ENCODE data around the gene PLAU. TPM values are rescaled to one million over a fixed set of nuclear protein-coding genes. Genes with fewer than 3 reads are reported as not detected.

PLAU gene
- total and polyA plus RNA-seq, 10 of the 15 experiments (the other 5 are each of a cell fraction or from before 2014, with no cell fraction given), result 2.5 to 20.9 (median 11.5) TPM

DNA sequence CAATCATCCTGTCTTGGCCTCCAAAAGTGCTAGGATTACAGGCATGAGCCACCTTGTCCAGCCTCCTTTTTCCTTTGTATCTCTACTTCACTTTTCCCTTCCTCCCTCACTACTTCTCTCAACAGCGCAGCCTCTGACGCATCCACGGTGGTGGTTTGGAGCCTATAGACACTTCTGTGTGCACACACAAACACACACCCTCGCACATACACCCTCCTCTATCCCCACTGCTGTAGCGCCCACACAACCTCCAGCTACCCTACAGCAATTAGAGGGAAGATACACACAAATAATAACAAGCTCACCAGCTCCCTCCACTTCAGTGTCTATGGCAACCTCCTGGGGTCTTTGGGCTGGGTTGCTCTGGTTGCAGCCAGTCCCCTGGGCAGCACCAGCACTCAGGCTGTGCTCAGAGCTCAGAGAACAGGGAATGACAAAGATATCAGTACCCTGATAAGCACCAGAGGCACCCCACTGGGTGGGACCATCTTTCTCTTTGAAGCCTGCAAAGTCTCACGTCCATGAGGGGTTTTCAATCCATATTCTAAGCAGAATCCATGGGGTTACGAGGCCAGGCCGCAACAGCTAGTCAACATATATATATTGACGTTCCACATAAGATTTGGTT is 33.3 kb upstream of the PLAU start (continued):
- TF ChIP-seq, protein P1, sequence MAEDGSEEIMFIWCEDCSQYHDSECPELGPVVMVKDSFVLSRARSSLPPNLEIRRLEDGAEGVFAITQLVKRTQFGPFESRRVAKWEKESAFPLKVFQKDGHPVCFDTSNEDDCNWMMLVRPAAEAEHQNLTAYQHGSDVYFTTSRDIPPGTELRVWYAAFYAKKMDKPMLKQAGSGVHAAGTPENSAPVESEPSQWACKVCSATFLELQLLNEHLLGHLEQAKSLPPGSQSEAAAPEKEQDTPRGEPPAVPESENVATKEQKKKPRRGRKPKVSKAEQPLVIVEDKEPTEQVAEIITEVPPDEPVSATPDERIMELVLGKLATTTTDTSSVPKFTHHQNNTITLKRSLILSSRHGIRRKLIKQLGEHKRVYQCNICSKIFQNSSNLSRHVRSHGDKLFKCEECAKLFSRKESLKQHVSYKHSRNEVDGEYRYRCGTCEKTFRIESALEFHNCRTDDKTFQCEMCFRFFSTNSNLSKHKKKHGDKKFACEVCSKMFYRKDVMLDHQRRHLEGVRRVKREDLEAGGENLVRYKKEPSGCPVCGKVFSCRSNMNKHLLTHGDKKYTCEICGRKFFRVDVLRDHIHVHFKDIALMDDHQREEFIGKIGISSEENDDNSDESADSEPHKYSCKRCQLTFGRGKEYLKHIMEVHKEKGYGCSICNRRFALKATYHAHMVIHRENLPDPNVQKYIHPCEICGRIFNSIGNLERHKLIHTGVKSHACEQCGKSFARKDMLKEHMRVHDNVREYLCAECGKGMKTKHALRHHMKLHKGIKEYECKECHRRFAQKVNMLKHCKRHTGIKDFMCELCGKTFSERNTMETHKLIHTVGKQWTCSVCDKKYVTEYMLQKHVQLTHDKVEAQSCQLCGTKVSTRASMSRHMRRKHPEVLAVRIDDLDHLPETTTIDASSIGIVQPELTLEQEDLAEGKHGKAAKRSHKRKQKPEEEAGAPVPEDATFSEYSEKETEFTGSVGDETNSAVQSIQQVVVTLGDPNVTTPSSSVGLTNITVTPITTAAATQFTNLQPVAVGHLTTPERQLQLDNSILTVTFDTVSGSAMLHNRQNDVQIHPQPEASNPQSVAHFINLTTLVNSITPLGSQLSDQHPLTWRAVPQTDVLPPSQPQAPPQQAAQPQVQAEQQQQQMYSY (CRISPR knock-in tag; IDR thresholded peaks at IDR 0.05), result no peak

DNA sequence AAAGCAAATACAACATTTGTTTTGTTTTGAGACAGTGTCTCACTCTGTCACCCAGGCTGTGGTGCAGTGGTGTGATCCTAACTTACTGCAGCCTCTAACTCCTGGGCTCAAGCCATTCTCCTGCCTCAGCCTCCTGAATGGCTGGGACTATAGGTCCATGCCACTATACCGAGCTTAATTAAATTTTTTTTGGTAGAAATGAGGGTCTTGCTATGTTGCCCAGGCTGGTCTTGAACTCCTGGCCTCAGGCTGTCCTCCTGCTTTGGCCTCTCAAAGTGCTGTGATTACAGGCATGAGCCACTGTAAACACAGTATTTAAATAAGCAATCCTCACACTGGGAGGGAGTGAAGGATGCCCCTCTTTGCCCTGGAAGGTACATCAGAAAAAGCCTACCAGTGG is 32.6 kb upstream of the PLAU start:
- Histone ChIP-seq H4K20me1 (ENCODE audit: control insufficient read depth, insufficient read depth) (no peaks in the 10 kb centered on the region), H3K9me3 (replicated peaks; ENCODE audit: control insufficient read depth, insufficient read depth, low read length) (no peaks in the 10 kb centered on the region), H3K9ac (ENCODE audit: control insufficient read depth, insufficient read depth, low read length) (no peak overlapping the region), H3K36me3 (ENCODE audit: control insufficient read depth in 2 of 2, insufficient read depth in 2 of 2, low read length in 1 of 2) (no peaks in the 10 kb centered on the region), H2AFZ (ENCODE audit: control insufficient read depth, low read depth, low read length) (no peak overlapping the region), H3K79me2 (ENCODE audit: control insufficient read depth, insufficient read depth, low read length) (peaks cover 2% of the 10 kb centered on the region; the same call in 1 of the 2 replicates), H3K27ac (ENCODE audit: control insufficient read depth, insufficient read depth) (no peak overlapping the region), H3K27me3 (replicated peaks in 1 of 2; ENCODE audit: control insufficient read depth in 2 of 2, insufficient read depth in 2 of 2, low read length in 1 of 2) (no peaks in the 10 kb centered on the region), H3K4me1 (ENCODE audit: control insufficient read depth, insufficient read depth, low read length) (peaks cover 11% of the 10 kb centered on the region), H3K4me3 (no peak overlapping the region), H3K4me2 (ENCODE audit: control insufficient read depth, insufficient read depth) (no peak overlapping the region)
- ChIA-PET CTCF (interaction anchor here (0.7 to 19.8 kb wide), 28 partner anchors 8 to 349 kb away, joined by 3 to 930 read pairs (median 10); partner anchors contain the start of genes CHCHD1 and PLAU), POLR2A (interaction anchor here (0.6 to 3.7 kb wide), 10 partner anchors 16 to 134 kb away, joined by 3 to 24 read pairs (median 5); partner anchors contain the start of gene PLAU), RAD21 (ENCODE audit: unreplicated experiment) (interaction anchor here (1.4 to 21.4 kb wide), 17 partner anchors 10 to 350 kb away, joined by 3 to 616 read pairs (median 10); partner anchors contain the start of gene CHCHD1), SMC1A (ENCODE audit: uncharacterized antibody, unreplicated experiment) (interaction anchor here (0.5 to 27.4 kb wide), 19 partner anchors 11 to 349 kb away, joined by 3 to 1048 read pairs (median 8); no protein-coding TSS in a partner anchor)
- WGBS (ENCODE audit: insufficient coverage, insufficient replicate concordance, low lambda C conversion rate, missing lambda C conversion rate), result 0% methylated on average over 1 of the region's 1 CpG
- in situ Hi-C loops (cut with MboI) (loop anchor here (25.0 kb wide), 1 partner anchor 209 kb away; no protein-coding TSS in a partner anchor), intact Hi-C loops (cut with micrococcal nuclease; ENCODE audit: unreplicated experiment) (loop anchor here (2.0 to 5.0 kb wide), 2 partner anchors 106 to 351 kb away; a partner anchor contains a TSS)
- FAIRE-seq, result no peak
- no TSS peak for BruUV-seq (replicated peaks)
- no peak for ATAC-seq
- no peak for DNase-seq (ENCODE audit: low read depth, low spot score)
- TF ChIP-seq SREBF1 (IDR thresholded peaks at IDR 0.05; ENCODE audit: low read length) (no peak), ZNF622 (IDR thresholded peaks at IDR 0.05) (no peak), NFYA (IDR thresholded peaks at IDR 0.05; ENCODE audit: borderline replicate concordance, low read depth, low read length) (no peak), ZNF207 (IDR thresholded peaks at IDR 0.05; ENCODE audit: borderline replicate concordance) (no peak), RCOR1 (conservative IDR thresholded peaks at IDR 0.05; ENCODE audit: low read depth, low read length) (no peak), ZSCAN29 (IDR thresholded peaks at IDR 0.05) (no peak), WRNIP1 (IDR thresholded peaks at IDR 0.05; ENCODE audit: borderline replicate concordance, low read depth, low read length) (no peak)
- TF ChIP-seq, protein P2, sequence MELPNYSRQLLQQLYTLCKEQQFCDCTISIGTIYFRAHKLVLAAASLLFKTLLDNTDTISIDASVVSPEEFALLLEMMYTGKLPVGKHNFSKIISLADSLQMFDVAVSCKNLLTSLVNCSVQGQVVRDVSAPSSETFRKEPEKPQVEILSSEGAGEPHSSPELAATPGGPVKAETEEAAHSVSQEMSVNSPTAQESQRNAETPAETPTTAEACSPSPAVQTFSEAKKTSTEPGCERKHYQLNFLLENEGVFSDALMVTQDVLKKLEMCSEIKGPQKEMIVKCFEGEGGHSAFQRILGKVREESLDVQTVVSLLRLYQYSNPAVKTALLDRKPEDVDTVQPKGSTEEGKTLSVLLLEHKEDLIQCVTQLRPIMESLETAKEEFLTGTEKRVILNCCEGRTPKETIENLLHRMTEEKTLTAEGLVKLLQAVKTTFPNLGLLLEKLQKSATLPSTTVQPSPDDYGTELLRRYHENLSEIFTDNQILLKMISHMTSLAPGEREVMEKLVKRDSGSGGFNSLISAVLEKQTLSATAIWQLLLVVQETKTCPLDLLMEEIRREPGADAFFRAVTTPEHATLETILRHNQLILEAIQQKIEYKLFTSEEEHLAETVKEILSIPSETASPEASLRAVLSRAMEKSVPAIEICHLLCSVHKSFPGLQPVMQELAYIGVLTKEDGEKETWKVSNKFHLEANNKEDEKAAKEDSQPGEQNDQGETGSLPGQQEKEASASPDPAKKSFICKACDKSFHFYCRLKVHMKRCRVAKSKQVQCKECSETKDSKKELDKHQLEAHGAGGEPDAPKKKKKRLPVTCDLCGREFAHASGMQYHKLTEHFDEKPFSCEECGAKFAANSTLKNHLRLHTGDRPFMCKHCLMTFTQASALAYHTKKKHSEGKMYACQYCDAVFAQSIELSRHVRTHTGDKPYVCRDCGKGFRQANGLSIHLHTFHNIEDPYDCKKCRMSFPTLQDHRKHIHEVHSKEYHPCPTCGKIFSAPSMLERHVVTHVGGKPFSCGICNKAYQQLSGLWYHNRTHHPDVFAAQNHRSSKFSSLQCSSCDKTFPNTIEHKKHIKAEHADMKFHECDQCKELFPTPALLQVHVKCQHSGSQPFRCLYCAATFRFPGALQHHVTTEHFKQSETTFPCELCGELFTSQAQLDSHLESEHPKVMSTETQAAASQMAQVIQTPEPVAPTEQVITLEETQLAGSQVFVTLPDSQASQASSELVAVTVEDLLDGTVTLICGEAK (IDR thresholded peaks at IDR 0.05; ENCODE audit: borderline replicate concordance), result no peak
- TF ChIP-seq, protein P3, sequence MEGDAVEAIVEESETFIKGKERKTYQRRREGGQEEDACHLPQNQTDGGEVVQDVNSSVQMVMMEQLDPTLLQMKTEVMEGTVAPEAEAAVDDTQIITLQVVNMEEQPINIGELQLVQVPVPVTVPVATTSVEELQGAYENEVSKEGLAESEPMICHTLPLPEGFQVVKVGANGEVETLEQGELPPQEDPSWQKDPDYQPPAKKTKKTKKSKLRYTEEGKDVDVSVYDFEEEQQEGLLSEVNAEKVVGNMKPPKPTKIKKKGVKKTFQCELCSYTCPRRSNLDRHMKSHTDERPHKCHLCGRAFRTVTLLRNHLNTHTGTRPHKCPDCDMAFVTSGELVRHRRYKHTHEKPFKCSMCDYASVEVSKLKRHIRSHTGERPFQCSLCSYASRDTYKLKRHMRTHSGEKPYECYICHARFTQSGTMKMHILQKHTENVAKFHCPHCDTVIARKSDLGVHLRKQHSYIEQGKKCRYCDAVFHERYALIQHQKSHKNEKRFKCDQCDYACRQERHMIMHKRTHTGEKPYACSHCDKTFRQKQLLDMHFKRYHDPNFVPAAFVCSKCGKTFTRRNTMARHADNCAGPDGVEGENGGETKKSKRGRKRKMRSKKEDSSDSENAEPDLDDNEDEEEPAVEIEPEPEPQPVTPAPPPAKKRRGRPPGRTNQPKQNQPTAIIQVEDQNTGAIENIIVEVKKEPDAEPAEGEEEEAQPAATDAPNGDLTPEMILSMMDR (IDR thresholded peaks at IDR 0.05 in 2 of 3, conservative IDR thresholded peaks at IDR 0.05 in 1 of 3; ENCODE audit: control insufficient read depth in 2 of 3, extremely low read depth in 1 of 3, insufficient read depth in 1 of 3, low read depth in 3 of 3, low read length in 3 of 3), result no peak

Data from GM12878 (cell line).